NB4 (cell line): ENCODE data around the gene SMS.

ENCODE experiments used
- CTCF ChIP-seq: IDR thresholded peaks from one replicate; pipeline ENCODE4 v1.5.1; 2012; ENCODE audit warnings: low read depth, low read length
- MAX ChIP-seq: IDR thresholded peaks from 2 replicates; pipeline ENCODE4 v1.6.1; 2011; ENCODE audit warnings: low read depth, low read length
- MYC ChIP-seq: IDR thresholded peaks from 2 replicates; pipeline ENCODE4 v1.6.1; 2011; ENCODE audit warnings: low read depth, low read length
- POLR2A ChIP-seq: IDR thresholded peaks from 2 replicates; pipeline ENCODE4 v1.6.1; 2011; ENCODE audit warnings: mild to moderate bottlenecking; ENCODE audit not compliant: insufficient read length; ENCODE audit errors: extremely low read depth

DNA sequence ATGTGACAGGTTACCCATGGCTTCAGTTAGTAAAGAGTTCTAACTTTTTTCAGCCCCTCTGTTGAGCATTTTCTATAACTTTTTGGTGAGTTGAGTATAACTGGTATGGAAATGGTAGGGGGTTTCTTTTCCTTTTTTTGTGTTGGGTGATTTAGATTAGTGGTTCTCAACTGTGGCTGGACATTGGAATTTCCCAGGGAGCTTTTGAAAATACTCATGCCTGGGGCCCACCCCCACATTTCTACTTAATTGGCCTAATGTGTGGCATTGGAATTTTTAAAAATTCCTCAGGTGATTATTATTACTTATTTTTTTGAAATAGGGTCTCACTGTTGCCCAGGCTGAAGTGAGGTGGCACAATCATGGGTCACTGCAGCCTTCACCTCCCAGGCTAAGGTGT, 21.9 kb downstream of the SMS start:
- no peak for TF ChIP-seq CTCF
- TF ChIP-seq MAX = no peak
- TF ChIP-seq POLR2A = no peak
- TF ChIP-seq MYC = no peak
